Eye (tissue), 1 donor: ENCODE data around the gene WNK4.

Source experiments
- DNase-seq: peaks from one replicate; pipeline ENCODE4 v3.0.0-alpha.2; 2015

WNK4 gene

DNA sequence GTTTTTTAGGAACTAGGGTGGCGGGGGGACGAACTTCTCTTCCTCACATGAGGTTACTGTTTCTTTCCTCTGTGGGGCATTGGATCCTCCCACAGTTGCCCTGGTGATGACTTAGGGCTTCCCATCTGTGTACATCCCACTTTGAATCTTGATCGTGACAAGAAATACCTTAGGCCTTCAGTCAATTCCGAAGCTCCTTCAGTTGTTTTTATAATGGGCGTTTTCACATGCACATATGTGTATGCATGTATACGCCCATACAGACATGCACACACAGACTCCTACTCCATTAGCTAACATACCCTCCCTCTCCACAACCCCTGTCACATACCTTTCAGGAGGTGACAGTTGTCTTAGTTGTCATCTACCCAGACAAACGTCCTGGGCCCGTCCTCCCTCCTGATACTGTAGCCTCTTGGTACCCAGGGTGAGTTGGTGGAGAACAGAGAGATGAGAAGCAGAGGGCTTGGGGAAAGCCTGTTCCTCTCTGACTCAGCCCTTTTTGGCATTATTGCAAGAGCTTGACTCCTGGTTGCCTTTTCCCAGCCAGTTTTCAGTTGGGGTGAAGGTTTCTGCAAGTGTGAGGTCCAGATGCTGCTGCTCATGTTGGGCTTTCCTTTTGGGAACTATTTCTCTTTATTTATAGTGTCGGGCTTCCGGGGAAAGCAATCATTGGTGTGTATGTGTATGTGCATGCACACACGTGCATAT lies 61.7 kb downstream of the WNK4 start:
- DNase-seq = no peak

DNA sequence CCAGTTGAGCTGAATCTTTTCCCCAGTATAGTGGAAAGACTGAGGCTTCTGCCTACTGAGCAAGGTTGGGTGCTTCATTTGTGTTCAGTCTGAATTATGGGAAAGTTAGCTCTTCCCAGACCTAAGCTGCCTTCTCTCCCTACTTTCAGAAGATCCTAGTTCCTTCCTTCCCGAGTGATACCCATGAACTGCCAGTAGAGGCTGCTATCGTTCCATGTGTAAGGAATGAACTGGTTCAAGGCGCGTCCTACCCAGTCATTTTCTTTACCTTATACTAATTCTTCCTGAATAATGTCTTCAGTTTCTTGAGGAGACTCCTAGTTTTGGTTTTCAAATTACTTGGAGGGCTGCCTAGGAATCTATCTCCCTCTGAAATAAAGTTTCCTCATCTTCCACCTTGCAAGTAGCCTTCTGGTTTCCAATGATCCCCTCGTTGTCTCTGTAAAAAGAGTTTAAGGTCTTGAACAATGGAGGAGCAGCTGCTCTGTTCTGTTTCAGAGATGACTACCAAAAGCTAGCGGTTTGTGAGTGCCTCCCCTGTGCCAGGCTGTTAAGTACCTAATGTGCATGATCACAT lies 63.0 kb downstream of the WNK4 start:
- peak; percentile 88 for DNase-seq

- no peak for DNase-seq
These were observed 63.9 kb downstream of the WNK4 start, which contains the start of gene AOC2 for GRCh38 chr17:42844271-42844670. Gene AOC2, plus strand, starts transcription at chr17:42844580. Its CDS starts 47 bp downstream, at chr17:42844627.

DNA sequence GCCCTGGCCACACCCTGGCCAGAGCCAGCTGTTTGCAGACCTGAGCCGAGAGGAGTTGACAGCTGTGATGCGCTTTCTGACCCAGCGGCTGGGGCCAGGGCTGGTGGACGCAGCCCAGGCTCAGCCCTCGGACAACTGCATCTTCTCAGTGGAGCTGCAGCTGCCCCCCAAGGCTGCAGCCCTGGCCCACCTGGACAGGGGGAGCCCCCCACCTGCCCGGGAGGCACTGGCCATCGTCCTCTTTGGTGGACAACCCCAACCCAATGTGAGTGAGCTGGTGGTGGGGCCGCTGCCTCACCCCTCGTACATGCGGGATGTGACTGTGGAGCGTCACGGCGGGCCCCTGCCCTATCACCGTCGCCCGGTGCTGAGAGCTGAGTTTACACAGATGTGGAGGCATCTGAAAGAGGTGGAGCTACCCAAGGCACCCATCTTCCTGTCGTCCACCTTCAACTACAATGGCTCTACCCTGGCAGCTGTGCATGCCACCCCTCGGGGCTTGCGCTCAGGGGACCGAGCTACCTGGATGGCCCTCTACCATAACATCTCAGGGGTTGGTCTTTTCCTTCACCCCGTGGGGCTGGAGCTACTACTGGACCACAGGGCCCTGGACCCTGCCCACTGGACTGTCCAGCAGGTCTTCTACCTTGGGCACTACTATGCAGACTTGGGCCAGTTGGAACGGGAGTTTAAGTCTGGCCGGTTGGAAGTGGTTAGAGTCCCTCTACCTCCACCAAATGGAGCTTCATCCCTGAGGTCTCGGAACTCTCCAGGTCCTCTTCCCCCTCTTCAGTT lies 64.5 kb downstream of the WNK4 start:
- DNase-seq = no peak

- no peak for DNase-seq
These were observed 65.1 kb downstream of the WNK4 start for GRCh38 chr17:42845556-42845917.

DNA sequence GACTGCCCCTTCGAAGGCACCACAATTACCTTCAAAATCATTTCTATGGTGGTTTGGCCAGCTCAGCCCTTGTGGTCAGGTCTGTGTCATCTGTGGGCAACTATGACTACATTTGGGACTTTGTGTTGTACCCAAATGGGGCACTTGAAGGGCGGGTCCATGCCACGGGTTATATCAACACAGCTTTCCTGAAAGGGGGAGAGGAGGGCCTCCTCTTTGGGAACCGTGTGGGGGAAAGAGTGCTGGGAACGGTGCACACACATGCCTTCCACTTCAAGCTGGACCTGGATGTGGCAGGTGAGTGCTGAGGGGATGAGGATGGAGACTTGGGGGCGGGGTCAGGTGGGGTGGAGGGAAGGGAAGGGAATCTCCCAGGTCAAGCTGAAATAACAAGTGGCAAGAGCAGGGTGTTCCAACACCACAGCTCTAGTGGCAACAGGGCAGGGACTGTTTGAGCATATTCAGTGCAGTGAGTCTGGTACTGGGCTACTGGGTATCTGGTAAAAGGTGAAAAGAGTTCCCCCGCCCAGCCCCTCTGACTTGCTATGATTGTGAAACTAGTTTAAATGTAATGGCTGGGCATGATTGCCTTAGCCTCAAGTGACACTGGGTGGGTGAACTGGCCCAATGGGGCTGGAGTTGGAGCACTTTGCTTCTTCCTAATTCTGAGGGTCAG lies 65.6 kb downstream of the WNK4 start:
- DNase-seq = no peak
